Hematopoietic multipotent progenitor cell treated with erythropoietin and hydrocortisone succinate and interleukin-3 and kit ligand, for 8 days (in vitro differentiated cells): ENCODE results near the gene CRMP1.
A peak's percentile ranks its signal among the peaks of the same experiment; 100 is the strongest.
"Not testable (repeated sequence)": the region's sequence is repeated elsewhere in the genome, so short reads cannot be mapped to it uniquely, and the experiment has no call there.

Experiments
- DNase-seq: peaks from one replicate; pipeline ENCODE4 v3.0.0-alpha.2; 2015

The CRMP1 gene

GRCh38 chr4:5816851-5817375, 76.0 kb downstream of the CRMP1 start:
- DNase-seq: no peak

DNA sequence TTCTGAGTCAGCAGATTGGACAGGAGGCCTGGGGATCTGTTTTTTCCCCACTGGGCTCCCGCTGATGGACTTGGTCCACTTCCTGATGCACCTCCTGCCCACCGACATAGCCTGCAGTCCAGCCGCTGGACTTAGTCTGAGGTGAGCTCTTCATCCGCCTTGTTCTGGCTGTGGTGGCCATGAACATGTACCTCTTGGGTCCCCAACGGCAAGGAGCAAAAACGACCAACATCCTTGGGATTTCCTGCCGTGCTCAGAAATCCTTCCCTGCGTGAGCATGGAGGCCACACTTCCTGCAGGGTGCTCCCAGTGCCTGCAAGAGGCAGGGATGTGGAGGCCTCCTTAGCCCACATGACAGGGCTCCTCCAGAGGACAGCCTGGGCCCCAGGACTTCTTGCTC, 76.8 kb downstream of the CRMP1 start:
- no peak for DNase-seq

- no peak for DNase-seq
Observed at GRCh38 chr4:5815641-5816040, 77.2 kb downstream of the CRMP1 start.

GRCh38 chr4:5814421-5814820, 78.5 kb downstream of the CRMP1 start:
- DNase-seq: no peak

DNA sequence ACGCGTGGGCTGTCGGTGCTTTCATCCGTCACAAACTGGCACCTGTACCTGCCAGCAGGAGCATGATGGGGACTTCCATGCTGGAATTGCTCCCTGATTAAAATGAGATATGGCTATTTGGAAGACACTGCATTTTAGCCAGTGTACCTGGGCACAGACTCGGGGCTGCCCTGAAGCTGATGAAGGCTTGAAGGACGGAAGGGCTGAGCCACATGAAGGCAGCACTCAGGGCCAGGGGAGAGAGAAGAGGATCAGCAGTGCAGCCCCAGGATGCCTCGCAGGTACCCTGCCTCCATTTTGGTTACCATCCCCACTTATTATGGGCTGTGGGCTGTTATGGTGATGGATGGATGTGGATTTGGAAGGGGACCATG, 79.0 kb downstream of the CRMP1 start:
- no peak for DNase-seq

GRCh38 chr4:5812506-5813229, 80.2 kb downstream of the CRMP1 start:
- DNase-seq: peak; percentile 86

DNA sequence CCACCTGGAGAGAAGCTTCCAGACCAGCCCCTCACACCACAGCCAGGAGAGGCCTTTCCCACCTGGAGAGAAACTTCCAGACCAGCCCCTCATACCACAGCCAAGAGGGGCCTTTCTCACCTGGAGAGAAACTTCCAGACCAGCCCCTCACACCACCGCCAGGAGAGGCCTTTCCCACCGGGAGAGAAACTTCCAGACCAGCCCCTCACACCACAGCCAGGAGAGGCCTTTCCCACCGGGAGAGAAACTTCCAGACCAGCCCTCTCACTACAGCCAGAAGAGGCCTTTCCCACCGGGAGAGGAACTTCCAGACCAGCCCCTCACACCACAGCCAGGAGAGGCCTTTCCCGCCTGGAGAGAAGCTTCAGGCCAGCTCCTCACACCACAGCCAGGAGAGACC, 80.8 kb downstream of the CRMP1 start:
- DNase-seq: not testable (repeated sequence)

- DNase-seq: no peak
Observed at GRCh38 chr4:5810770-5811430, 82.0 kb downstream of the CRMP1 start.

DNA sequence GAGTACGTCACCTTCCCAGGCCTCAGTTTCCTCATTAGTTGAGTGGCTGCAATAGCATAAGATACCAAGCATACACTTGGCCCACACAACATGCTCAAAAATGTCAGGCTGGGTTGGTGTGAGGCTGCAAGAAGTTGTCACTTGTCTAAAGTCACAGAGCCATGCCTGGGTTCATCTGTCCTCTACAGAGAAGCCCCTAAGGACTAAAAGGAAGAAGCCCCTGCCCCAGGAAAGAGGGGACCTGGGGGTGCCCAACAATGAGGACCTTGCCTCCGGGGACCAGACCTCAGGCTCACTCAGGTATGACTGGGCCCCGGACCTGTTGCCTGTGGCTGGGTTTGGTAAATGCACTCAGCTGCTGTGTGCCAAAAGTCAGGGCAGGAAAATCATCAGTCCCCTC, 82.7 kb downstream of the CRMP1 start:
- DNase-seq: no peak

- DNase-seq: no peak
Observed at GRCh38 chr4:5809216-5809776, 83.6 kb downstream of the CRMP1 start.

- no peak for DNase-seq
Observed at GRCh38 chr4:5808081-5808741, 84.7 kb downstream of the CRMP1 start.

DNA sequence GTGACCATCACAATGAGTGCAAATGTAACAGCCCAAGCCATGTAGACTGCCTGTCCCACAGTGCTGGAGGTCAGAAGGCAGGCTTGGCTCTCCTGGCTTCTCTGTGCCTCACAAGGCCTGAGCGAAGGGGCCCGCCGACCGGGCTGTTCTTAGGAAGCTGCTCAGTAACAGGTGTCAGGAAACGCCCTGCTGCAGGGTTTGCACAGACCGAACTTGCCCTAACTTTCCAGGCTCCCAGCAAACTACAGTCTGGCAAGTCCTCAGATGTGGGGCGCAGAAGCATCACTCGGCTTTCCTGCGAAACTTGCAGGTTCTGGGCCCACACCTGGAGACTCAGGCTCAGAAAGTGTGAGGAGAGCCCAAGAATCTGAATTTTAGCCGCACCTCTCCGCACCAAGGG, 87.6 kb downstream of the CRMP1 start:
- DNase-seq: no peak

DNA sequence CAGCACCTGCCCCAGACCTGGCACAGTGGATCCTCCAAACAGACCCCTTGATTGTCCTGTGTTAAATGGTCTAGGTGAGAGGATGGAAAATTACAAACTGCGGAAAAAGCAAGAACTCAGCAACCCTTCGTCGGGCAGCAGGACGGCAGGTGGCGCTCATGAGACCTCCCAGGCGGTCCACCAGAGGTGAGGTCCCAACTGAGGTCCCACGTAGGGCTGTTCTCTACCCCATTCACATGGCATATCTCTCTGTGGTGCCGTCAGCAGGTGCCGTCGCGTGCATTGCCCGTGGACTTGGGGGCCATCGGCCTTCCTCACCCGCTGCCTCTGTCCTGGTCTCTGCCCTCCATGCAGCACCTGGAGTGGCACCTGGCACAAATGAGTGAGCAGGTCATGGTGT, 88.2 kb downstream of the CRMP1 start:
- no peak for DNase-seq

DNA sequence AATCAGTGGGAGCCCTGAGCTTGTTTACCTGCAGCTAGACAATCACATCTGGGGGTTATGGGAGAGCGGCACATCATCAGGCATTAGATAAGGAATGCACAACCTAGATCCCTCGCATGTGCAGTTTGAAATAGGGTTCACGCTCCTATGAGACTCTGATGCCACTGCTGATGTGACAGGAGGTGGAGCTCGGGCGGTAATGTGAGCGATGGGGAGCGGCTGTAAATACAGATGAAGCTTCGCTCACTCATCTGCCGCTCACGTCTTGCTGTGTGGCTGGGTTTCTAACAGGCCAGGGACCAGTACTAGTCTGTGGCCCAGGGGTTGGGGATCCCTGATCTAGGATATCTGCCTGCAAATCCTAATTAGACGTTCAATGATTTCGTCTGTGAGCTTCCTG, 90.3 kb downstream of the CRMP1 start:
- no peak for DNase-seq

GRCh38 chr4:5801696-5802095, 91.2 kb downstream of the CRMP1 start:
- DNase-seq: no peak

DNA sequence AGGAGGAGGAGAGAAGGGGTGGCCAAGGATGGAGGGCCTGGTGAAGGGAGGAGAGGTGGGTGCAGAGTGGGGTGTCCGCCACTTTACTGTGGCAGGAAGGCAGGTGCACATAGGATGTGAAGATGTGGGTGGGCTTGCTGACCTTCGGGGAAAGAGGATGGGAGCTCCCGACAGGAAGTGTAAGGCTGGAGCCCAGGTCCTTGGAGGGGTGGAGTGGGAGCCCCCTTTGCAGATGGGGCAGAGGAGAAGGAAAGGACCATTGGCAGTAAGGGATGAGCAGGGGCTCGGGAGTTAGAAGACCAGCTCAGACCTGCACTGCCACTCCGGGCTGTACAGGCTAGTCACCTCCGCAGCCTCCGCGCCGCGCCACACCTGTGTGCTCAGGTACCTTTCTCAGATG, 92.4 kb downstream of the CRMP1 start:
- no peak for DNase-seq

DNA sequence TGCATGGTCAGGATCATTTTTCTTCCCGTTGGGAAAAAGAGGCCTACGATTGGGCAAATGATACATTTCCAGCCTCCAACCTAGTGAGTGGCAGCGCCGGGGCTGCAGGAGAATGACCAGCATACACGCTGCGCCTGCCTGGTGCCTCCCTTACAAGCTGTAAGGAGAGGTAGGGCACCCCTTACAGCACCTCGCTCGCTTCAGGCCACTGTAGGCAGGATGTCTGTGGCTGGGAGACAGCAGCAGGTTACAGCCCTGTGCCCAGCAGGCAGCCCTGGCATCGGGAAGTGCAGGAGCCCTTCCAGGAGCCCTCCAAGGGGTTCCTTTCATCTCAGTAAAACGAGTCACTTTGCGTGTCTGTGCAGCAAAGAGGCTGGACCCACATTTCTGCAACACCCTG, 93.5 kb downstream of the CRMP1 start:
- no peak for DNase-seq

- no peak for DNase-seq
Observed at GRCh38 chr4:5798946-5799345, 93.9 kb downstream of the CRMP1 start.

- DNase-seq: no peak
Observed at GRCh38 chr4:5798462-5798861, 94.4 kb downstream of the CRMP1 start.

DNA sequence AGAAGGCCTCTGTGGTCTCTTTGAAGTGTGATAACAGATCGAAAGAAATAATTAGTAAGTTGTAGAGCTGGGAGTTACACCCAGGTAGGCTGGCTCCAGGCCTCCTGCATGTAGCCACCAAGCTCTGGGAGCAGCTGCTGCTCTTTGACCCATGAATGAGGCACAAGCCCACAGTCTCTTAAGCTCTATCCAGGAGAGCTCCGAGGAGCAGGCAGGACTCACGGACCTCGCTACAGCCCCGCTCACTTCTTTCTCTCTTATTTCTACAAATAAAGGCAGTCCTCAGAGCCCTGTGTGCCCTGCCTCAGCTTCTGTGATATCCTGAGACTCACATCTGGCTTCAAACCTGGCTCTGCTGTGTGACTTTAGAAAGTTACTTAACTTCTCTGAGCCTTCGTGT, 95.0 kb downstream of the CRMP1 start:
- DNase-seq: no peak

DNA sequence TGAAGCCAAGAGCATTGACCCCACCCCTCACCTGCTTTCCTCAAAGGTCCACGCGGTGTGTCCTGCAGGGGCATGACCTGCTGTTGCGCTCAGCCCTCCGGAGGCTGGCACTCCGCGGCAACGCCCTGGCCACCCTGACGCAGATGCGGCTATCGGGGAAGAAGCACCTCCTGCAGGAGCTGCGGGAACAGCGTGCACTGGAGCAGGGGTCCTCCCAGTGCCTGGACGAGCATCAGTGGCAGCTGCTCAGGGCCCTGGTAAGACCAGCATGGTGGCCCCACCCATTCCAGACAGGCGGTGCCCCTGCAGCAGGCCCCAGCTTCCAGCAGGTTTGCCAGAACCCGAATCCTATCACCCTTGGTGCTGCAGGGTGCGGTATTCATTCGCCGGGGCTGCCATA, 95.9 kb downstream of the CRMP1 start:
- no peak for DNase-seq

- no peak for DNase-seq
Observed at GRCh38 chr4:5795580-5795979, 97.3 kb downstream of the CRMP1 start.

- DNase-seq: no peak
Observed at GRCh38 chr4:5793514-5793913, 99.4 kb downstream of the CRMP1 start.

GRCh38 chr4:5791654-5792053, 101.2 kb downstream of the CRMP1 start:
- no peak for DNase-seq
